Brain microvascular endothelial cell (primary cell): ENCODE measurements around the gene CAD.

Experiments used
- DNase-seq: peaks from one replicate; pipeline ENCODE4 v3.0.0-alpha.2; 2020
- H3K27ac ChIP-seq: fragments of 250-450 bp; sonication (Bioruptor Pico); 2 replicates; pipeline ENCODE4 v1.5.1; 2020; ENCODE audit warnings: mild to moderate bottlenecking, moderate library complexity
- H3K27me3 ChIP-seq: fragments of 250-450 bp; sonication (Bioruptor Pico); replicated peaks from 2 replicates; pipeline ENCODE4 v1.5.1; 2020; ENCODE audit warnings: mild to moderate bottlenecking
- H3K36me3 ChIP-seq: fragments of 250-450 bp; sonication (Bioruptor Pico); replicated peaks from 2 replicates; pipeline ENCODE4 v1.5.1; 2020; ENCODE audit warnings: mild to moderate bottlenecking
- H3K4me3 ChIP-seq: 2 replicates; pipeline ENCODE4 v1.5.1; 2011; ENCODE audit warnings: low read depth, mild to moderate bottlenecking, control low read depth, low read length, moderate library complexity
- in situ Hi-C: cut with HindIII; loops from 2 replicates; pipeline ENCODE4 v1.10.0; 2017; ENCODE audit warnings: low sequenced_read_pairs, low pct_ligation_motif_present
- TF ChIP-seq, protein P1 (sequence below): IDR thresholded peaks from 2 replicates; pipeline ENCODE4 v1.5.1; 2011; ENCODE audit warnings: low read depth, mild to moderate bottlenecking, moderate library complexity, low read length, control low read depth, inconsistent platforms; ENCODE audit errors: missing control alignments

Gene CAD

DNA sequence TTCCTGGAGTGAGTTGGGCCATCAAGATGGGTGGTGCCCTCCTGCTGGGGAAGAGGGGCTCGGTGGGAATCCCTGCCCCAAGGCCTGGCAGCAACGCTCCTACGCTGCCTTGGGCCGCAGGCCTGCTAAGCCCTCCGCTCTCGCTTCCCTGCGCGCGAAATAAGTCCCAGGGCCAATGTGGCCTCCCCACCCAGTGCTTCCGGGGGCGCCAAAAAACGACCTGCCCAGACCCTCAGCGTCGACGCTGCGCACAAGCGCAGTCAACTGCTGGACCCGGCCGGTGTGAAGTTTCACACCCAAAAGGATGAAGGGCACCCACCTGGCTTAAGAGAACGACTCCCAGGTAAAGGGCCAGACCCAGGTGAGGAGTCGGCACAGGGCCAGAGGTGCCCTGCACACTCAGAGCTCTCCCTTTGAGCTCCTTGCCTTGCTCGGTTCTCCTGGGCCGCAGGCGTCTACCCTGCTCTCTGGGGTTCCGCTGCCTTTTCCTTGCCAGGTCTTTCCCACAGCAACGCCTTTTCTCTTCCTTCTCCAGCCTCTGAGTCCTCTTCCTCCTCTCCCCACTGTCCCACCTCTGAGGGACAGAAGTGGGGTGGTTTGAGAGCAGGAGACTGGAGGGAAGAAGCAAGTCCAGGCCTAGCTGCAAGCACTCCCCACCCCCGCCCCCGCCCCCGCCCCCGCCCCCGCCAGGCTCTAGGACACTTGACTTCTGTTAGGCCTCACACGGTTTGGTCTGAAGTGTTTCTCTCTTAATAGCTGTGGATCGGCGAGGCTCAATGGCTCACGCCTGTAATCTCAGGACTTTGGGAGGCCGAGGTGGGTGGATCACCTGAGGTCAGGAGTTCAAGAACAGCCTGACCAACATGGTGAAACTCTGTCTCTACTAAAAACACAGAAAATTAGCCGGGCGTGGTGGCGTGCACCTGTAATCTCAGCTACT, 58.3 kb downstream of the CAD start, which contains the start of gene DNAJC5G:
DNAJC5G (plus strand) TSS at position 223 of the 940 bp plus-strand sequence. CDS start 1,296 bp downstream, outside the sequence.
- DNase-seq, result no peak
- in situ Hi-C loops, result loop anchor here (25.0 kb wide), 1 partner anchor 163 kb away; the partner anchor contains the start of genes ABHD1 and CGREF1
- TF ChIP-seq, protein P1, sequence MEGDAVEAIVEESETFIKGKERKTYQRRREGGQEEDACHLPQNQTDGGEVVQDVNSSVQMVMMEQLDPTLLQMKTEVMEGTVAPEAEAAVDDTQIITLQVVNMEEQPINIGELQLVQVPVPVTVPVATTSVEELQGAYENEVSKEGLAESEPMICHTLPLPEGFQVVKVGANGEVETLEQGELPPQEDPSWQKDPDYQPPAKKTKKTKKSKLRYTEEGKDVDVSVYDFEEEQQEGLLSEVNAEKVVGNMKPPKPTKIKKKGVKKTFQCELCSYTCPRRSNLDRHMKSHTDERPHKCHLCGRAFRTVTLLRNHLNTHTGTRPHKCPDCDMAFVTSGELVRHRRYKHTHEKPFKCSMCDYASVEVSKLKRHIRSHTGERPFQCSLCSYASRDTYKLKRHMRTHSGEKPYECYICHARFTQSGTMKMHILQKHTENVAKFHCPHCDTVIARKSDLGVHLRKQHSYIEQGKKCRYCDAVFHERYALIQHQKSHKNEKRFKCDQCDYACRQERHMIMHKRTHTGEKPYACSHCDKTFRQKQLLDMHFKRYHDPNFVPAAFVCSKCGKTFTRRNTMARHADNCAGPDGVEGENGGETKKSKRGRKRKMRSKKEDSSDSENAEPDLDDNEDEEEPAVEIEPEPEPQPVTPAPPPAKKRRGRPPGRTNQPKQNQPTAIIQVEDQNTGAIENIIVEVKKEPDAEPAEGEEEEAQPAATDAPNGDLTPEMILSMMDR, result no peak
- H3K27ac ChIP-seq, result no peak within 1 kb of the TSS
- peaks cover 6% of the 10 kb centered on the region for H3K27me3 ChIP-seq
- H3K4me3 ChIP-seq, result no peak within 1 kb of the TSS
- no peaks in the 10 kb centered on the region for H3K36me3 ChIP-seq

DNA sequence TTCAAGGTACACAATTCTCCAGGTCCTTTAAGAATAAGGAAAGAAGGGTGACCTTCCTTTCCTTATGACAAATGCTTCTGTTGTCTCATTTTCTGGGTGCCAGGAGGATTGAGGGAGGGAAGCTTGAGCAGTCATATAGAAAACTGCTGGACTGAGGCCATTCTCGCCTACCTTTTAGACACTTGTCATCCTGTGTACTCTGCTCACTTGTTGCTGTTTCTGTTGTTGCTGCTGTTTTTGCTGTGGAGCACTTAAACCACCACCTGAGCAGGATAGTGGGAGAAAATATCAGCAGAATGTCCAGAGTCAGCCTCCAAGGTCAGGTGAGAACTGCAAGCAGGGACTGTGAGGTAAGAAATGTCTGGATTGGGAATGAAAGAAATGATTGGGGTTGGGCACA, 60.8 kb downstream of the CAD start:
- Histone ChIP-seq H3K27me3 (peaks cover 11% of the 10 kb centered on the region), H3K36me3 (no peaks in the 10 kb centered on the region), H3K27ac (no peak overlapping the region), H3K4me3 (no peak overlapping the region)
- no peak for DNase-seq
- TF ChIP-seq, protein P1, result no peak
- in situ Hi-C loops, result loop anchor here (25.0 kb wide), 1 partner anchor 166 kb away; the partner anchor contains the start of genes ABHD1 and CGREF1

DNA sequence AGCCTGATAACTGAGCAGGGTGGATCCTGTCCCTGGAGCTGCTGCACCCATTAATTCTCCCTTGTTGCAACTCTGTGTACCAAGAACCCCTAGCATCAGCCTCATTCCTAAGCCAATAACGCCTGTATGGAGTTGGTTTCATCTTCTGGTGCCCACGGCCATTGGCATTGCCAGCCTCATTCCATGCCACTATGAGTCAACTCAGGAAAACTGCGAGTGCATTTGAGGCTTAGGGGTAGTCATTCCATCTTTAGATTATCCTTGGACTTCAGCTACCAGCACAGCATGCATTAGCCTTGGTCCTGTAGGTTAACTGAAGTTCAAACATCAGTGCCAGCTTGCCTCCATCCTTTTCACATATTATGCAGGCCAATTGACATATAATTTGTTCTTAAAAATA, 63.7 kb downstream of the CAD start:
- TF ChIP-seq, protein P1, result no peak
- Histone ChIP-seq H3K4me3 (no peak overlapping the region), H3K36me3 (no peaks in the 10 kb centered on the region), H3K27ac (no peak overlapping the region), H3K27me3 (peaks cover 16% of the 10 kb centered on the region)
- DNase-seq, result no peak
- in situ Hi-C loops, result loop anchor here (25.0 kb wide), 1 partner anchor 169 kb away; the partner anchor contains the start of genes ABHD1 and CGREF1

DNA sequence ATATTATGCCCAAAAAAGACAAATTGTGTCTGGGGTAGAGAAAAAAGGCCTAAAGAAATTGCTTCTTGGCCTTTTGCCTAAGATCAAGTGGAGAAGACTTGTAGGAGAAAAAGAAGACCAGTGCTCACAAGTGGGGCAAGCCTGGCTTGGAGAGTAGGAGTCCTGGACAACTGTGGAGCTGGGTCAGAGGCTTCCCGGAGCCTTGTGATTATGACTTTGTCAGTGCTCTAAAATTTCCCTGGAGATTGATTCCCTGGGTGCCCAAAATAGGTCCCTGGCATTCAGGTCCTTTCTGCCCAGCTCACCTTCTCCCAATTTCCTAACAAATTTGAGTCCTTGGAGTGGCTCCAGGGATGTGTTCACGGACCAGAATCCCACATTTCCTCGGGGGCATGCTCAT, 64.3 kb downstream of the CAD start:
- DNase-seq, result no peak
- in situ Hi-C loops, result loop anchor here (25.0 kb wide), 1 partner anchor 169 kb away; the partner anchor contains the start of genes ABHD1 and CGREF1
- Histone ChIP-seq H3K4me3 (no peak overlapping the region), H3K27ac (no peak overlapping the region), H3K27me3 (peaks cover 16% of the 10 kb centered on the region), H3K36me3 (no peaks in the 10 kb centered on the region)
- TF ChIP-seq, protein P1, result no peak

DNA sequence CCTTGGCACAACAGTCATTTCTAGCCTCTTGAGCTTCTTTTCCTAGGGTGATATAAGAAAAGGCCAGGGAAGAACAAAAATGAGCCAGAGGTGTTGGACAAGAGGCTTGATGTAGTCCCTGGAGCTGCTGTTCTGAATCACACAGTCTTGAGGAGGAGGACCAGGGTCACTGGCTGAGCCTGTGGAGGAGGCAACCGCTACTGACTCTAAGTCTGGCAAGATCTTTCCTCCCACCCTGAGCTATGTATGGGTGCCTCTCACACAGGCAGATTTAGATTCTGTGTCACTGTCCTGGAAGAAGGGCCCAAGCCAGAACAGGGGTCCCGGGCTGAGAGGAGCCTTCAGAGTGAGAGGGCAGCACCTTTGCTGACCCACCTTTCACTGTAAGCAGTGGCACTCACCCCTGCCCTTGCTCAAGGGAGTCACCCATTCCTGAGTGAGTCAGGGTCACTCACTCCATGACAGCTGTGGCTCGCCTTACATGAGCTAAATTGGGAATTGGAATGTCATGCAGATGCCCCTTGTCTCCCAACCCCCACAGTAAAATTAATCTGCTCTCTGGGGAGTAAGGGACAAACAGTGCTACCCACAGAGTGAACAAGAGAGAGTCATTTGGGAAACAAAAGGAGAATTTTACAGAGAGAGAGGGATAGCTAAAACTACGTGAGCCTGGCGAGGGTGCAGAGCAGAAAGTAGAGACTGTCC, 64.8 kb downstream of the CAD start, which contains the start of gene TRIM54:
TRIM54 (plus strand) TSS at position 575 of the 705 bp plus-strand sequence. CDS start 303 bp downstream, outside the sequence.
- H3K27me3 ChIP-seq, result peaks cover 18% of the 10 kb centered on the region
- no peak within 1 kb of the TSS for H3K27ac ChIP-seq
- H3K4me3 ChIP-seq, result no peak within 1 kb of the TSS
- in situ Hi-C loops, result loop anchor here (25.0 kb wide), 1 partner anchor 170 kb away; the partner anchor contains the start of genes ABHD1 and CGREF1
- TF ChIP-seq, protein P1, result no peak
- no peaks in the 10 kb centered on the region for H3K36me3 ChIP-seq
- DNase-seq, result no peak
